Measurements from ENCODE around the gene EXD3.

GRCh38 chr9:137467161-137467581 lies 44.2 kb upstream of the EXD3 start:
- TF ChIP-seq, protein P1, sequence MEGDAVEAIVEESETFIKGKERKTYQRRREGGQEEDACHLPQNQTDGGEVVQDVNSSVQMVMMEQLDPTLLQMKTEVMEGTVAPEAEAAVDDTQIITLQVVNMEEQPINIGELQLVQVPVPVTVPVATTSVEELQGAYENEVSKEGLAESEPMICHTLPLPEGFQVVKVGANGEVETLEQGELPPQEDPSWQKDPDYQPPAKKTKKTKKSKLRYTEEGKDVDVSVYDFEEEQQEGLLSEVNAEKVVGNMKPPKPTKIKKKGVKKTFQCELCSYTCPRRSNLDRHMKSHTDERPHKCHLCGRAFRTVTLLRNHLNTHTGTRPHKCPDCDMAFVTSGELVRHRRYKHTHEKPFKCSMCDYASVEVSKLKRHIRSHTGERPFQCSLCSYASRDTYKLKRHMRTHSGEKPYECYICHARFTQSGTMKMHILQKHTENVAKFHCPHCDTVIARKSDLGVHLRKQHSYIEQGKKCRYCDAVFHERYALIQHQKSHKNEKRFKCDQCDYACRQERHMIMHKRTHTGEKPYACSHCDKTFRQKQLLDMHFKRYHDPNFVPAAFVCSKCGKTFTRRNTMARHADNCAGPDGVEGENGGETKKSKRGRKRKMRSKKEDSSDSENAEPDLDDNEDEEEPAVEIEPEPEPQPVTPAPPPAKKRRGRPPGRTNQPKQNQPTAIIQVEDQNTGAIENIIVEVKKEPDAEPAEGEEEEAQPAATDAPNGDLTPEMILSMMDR (IDR thresholded peaks at IDR 0.05): no peak
- TF ChIP-seq POLR2A (IDR thresholded peaks at IDR 0.05; ENCODE audit: low read depth) (no peak), EP300 (IDR thresholded peaks at IDR 0.05) (no peak)

Data from esophagus muscularis mucosa (tissue), 4 donors.